Measurements from ENCODE around the gene PRR5. TPM values are rescaled to one million over a fixed set of nuclear protein-coding genes. Genes with fewer than 3 reads are reported as not detected.

Gene PRR5
- total RNA-seq, 1 donor from 2014 or later = 17.5 TPM

DNA sequence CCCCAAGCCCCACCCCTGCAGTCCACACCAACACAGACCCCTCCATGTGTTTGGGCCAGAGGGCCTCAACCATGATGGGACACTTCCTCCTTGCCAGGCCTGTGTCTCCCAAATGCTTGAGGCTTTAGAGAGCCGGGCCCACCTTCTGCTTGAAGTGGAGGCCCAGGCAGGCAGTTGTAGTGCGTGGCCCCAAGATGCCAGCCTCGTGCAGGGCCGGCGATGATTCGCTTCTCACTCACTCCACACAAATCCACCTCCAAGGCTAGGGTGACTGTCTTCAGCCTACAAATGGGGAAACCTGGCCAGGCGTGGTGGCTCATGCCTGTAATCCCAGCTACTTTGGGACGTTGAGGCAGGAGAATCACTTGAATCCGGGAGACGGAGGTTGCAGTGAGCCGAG, 5.7 kb downstream of the PRR5 start:
- Mint-ChIP-seq H3K4me3 (ENCODE audit: unreplicated experiment) (no peak overlapping the region), H3K27ac (ENCODE audit: unreplicated experiment) (no peak overlapping the region), H3K27me3 (ENCODE audit: unreplicated experiment) (peaks cover 2% of the 10 kb centered on the region), H3K36me3 (ENCODE audit: unreplicated experiment) (no peaks in the 10 kb centered on the region), H3K9me3 (ENCODE audit: unreplicated experiment) (peaks cover 6% of the 10 kb centered on the region), H3K4me1 (ENCODE audit: low read depth, unreplicated experiment) (peaks cover 5% of the 10 kb centered on the region)
- no peak for DNase-seq
- TF ChIP-seq, protein P1, sequence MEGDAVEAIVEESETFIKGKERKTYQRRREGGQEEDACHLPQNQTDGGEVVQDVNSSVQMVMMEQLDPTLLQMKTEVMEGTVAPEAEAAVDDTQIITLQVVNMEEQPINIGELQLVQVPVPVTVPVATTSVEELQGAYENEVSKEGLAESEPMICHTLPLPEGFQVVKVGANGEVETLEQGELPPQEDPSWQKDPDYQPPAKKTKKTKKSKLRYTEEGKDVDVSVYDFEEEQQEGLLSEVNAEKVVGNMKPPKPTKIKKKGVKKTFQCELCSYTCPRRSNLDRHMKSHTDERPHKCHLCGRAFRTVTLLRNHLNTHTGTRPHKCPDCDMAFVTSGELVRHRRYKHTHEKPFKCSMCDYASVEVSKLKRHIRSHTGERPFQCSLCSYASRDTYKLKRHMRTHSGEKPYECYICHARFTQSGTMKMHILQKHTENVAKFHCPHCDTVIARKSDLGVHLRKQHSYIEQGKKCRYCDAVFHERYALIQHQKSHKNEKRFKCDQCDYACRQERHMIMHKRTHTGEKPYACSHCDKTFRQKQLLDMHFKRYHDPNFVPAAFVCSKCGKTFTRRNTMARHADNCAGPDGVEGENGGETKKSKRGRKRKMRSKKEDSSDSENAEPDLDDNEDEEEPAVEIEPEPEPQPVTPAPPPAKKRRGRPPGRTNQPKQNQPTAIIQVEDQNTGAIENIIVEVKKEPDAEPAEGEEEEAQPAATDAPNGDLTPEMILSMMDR (IDR thresholded peaks at IDR 0.05; ENCODE audit: partially characterized antibody, unreplicated experiment) = no peak

DNA sequence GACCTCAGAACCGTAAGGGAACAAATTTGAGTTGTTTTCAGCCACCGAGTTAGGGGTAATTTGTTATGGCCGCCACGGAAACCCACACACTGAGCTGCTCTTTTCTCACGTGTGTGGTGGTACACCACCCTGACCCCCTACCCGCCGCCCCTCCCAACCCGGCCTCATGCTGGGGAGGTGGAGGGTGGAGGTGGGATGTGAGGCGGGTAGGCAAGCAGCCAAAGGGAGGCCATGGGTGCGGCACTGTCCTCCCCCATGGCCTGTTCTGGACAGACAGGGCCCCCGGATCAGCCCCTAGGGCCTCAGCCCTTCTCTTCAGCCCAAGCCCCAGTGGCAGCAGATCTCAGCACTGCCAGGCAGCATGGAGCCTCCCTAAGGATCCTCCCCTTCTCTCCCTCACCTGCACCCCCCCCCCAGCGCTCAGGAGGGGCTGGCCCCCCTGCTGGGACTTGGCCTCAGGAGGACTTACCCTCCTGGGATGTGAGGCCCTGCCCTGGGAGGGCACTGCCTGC, 7.9 kb downstream of the PRR5 start:
- H3K4me1 Mint-ChIP-seq (ENCODE audit: low read depth, unreplicated experiment) = peaks cover 1% of the 10 kb centered on the region
- H3K36me3 Mint-ChIP-seq (ENCODE audit: unreplicated experiment) = no peaks in the 10 kb centered on the region
- TF ChIP-seq, protein P1 (IDR thresholded peaks at IDR 0.05; ENCODE audit: partially characterized antibody, unreplicated experiment) = no peak
- peaks cover 11% of the 10 kb centered on the region for H3K27me3 Mint-ChIP-seq (ENCODE audit: unreplicated experiment)
- no peak for DNase-seq
- H3K27ac Mint-ChIP-seq (ENCODE audit: unreplicated experiment) = no peak overlapping the region
- no peak overlapping the region for H3K4me3 Mint-ChIP-seq (ENCODE audit: unreplicated experiment)
- H3K9me3 Mint-ChIP-seq (ENCODE audit: unreplicated experiment) = no peaks in the 10 kb centered on the region

DNA sequence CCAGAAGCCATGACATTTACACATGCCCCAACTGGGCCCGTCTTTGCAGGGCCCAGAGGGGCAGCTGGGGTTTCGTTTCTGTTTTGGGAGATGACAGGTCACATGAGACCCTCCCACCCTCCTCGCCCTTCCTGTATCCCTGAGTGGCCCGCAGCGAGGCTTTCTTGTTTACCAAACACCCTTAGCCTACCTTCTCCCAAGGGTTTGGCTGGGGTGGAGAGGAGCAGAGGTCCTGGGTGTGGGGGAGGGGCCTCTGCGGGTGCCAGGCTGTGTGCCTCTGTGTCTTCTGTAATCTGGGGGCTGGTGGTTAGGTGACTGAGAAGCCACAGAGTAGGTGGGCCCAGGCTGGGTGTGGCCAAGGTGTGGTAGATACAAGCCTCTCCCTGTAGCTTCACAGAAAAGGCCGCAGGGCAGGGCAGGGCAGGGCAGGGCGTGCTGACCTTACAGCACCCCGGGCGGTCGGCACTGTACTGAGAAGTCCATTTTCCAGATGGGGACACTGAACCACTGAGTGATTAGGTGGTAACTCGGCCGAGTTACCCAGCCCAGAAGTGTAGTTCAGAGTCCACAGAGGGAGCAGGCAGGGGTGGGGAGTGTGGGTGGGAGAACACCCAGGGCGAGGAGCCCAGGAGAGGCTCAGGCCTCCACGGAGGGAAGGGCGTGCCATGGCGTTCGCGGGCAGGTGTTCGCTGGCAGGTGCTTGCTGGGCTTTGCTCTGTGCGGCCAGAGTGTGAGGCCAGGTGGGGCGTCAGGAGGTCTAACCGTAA, 8.7 kb downstream of the PRR5 start:
- no peak for DNase-seq
- H3K9me3 Mint-ChIP-seq (ENCODE audit: unreplicated experiment) = no peaks in the 10 kb centered on the region
- TF ChIP-seq, protein P1 (IDR thresholded peaks at IDR 0.05; ENCODE audit: partially characterized antibody, unreplicated experiment) = no peak
- H3K4me3 Mint-ChIP-seq (ENCODE audit: unreplicated experiment) = no peak overlapping the region
- H3K27ac Mint-ChIP-seq (ENCODE audit: unreplicated experiment) = no peak overlapping the region
- H3K27me3 Mint-ChIP-seq (ENCODE audit: unreplicated experiment) = peaks cover 11% of the 10 kb centered on the region
- peaks cover 1% of the 10 kb centered on the region for H3K4me1 Mint-ChIP-seq (ENCODE audit: low read depth, unreplicated experiment)
- no peaks in the 10 kb centered on the region for H3K36me3 Mint-ChIP-seq (ENCODE audit: unreplicated experiment)

DNA sequence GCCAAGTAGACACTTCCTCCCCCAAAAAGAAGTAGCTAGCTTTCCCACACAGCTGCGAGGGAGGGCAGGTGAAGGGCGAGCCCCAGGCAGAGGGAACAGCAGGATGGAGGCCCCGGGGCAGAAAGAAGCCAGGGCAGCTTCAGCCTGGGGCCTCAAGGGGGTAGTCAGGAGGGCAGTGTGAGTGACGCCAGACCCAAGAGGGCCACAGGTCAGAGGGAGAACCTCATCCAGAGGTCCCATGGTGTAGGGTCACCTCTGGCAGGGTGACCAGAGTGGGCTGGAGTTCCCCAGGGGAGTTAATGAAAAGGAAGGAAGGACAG, 9.2 kb downstream of the PRR5 start:
- no peaks in the 10 kb centered on the region for H3K9me3 Mint-ChIP-seq (ENCODE audit: unreplicated experiment)
- no peak overlapping the region for H3K27ac Mint-ChIP-seq (ENCODE audit: unreplicated experiment)
- H3K4me1 Mint-ChIP-seq (ENCODE audit: low read depth, unreplicated experiment) = peaks cover 1% of the 10 kb centered on the region
- no peaks in the 10 kb centered on the region for H3K36me3 Mint-ChIP-seq (ENCODE audit: unreplicated experiment)
- TF ChIP-seq, protein P1 (IDR thresholded peaks at IDR 0.05; ENCODE audit: partially characterized antibody, unreplicated experiment) = no peak
- peaks cover 11% of the 10 kb centered on the region for H3K27me3 Mint-ChIP-seq (ENCODE audit: unreplicated experiment)
- DNase-seq = no peak
- H3K4me3 Mint-ChIP-seq (ENCODE audit: unreplicated experiment) = no peak overlapping the region

All from glutamatergic neuron (in vitro differentiated cells).